DMS114 treated with DMSO at 0.1 percent for 48 hours (cell line): ENCODE results near the gene FSCN2.
A peak's percentile ranks its signal among the peaks of the same experiment; 100 is the strongest.

Experiments
- DNase-seq: peaks from one replicate; lab custom pipeline; 2025; ENCODE audit not compliant: unreplicated experiment; lab: John Stamatoyannopoulos, UW

FSCN2 gene

GRCh38 chr17:81552244-81553017 lies 24.3 kb downstream of the FSCN2 start, which contains the start of gene FAAP100:
Gene FAAP100, minus strand, starts transcription at chr17:81552353. Its CDS starts 23 bp downstream, at chr17:81552330.
- peak; percentile 68 for DNase-seq

DNA sequence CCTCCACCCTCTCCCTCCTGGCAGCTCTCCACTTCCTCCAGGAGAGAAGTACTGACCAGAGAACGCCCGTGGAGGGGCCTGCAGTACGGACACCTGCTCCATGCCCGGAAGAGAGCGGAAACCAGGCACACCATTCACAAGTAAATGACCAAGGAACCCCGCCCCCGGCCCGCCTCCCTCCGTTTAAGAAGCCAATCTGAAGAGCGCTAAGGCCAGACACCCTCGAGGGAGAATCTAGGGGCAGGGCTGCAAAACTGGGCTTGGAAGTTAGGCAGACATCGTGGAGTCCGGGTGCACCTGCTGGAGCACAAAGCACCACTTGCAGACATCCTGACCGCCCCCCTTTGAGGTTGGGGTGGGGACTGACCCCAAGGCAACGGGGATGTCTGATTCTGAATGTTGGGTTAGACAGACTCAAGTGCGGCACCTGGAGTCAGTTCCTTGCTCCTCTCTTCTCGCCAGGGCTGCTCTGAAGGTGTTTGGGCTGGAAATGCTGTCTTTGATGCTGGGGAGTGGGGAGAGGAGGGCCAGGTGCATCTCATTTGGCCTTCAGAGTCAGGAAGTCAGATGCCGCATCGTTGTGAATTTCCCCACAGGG lies 24.9 kb downstream of the FSCN2 start:
- DNase-seq, result peak; percentile 78

DNA sequence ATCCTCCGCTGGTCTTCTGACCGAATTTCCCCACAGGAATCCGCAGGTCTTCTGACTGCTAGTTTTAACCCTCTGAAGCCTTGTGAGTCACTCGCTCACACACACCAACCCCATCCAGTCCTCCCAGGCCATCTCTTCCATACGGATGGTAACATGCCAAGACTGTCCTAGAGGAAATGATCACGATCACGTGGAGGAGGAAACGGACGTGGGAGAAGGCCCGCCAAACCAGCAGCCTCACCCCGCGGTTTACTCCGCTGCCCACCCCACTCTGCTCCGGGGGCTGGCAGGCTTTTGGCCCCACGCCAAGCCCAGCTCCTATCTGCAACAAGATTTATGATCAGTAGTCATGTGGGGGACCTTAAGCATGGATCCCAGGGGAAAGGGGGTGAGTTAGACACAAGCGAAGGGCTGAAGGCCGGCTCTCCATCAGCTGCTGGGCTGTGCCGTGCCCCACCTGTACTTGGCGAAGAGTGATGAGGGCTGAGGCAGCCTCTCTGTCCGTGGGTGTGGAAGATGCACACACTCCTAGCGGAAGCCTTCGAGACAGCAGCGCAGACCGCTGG lies 25.5 kb downstream of the FSCN2 start:
- no peak for DNase-seq

- DNase-seq, result no peak
These were observed 28.1 kb downstream of the FSCN2 start for GRCh38 chr17:81556175-81556691.

DNA sequence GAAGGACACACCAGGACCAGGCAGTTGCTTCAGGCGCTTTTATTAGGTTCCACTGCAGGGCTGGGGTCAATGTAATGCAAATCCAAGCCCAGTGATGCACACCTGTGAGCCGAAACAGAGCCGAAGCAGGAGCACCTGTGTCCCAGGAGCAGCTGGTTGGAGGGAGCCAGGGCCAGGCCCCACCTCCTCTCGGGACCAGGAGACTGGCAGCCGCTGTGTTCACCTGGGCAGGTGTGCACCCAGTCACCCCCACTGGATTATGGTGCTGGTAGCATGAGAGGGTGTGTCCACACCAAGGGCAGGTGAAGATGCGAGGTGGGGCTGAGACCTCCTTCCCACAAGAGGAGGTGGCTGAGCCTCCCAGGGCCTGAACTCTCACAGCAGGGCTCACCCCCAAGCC lies 28.7 kb downstream of the FSCN2 start:
- no peak for DNase-seq

GRCh38 chr17:81557276-81558114 lies 29.3 kb downstream of the FSCN2 start:
- no peak for DNase-seq

DNA sequence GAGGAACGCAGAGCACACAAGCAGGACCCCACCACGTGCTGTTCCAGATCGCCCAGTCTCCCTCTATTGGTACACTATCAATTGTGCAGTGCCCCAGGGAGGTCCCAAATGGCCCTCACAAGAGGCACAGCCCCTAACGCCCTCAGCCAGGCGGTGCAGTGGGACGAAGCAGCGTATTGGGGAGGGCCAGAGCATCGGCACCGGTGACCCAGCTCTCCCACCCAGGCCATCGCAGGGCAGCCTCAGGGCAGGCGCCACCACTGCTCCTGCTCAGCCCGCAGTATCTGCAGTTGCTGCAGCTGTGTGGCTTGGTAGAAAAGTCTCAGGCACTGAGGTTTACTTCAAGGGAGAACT lies 29.9 kb downstream of the FSCN2 start:
- no peak for DNase-seq

DNA sequence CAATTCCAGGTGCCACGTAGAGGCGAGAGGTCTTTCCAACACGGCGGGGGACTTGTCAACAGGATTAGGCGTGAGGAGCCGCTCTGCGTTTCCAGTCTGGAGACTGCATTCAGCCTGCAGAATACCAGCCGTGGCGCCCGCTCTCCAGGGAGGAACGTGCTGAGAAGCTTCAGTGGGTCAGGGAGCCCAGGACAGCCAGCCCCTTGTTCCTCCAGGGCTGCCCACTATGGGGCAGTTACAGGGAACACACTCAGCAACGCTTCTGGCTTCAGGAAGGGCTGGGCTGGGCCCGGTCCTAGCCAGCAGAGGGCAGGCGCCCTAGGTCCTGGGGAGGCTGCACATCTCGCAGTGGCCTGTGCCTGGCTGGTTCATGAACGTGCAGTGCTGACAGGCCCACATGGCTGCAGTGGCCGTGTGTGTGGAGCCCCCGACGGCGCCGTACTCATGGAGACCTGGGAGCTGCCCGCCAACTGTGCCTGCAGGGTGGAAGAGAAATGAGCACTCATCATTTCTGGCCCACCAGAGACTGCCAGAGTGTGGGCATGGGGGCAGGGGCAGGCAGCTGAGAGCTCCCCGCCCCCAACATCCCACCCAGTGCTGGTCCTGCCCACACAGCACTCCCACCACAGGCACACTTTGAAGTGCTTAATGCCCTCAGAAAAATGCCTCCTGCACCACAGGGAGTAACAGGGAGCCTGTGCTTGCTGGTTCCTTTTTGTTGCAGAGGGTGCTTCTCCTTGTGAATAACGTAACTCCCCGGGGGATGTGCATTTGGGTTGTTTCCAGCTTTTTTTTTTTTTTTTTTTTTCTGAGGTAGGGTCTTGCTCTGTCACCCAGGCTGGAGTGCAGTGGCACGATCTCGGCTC lies 31.0 kb downstream of the FSCN2 start:
- peak; percentile 36 for DNase-seq

DNA sequence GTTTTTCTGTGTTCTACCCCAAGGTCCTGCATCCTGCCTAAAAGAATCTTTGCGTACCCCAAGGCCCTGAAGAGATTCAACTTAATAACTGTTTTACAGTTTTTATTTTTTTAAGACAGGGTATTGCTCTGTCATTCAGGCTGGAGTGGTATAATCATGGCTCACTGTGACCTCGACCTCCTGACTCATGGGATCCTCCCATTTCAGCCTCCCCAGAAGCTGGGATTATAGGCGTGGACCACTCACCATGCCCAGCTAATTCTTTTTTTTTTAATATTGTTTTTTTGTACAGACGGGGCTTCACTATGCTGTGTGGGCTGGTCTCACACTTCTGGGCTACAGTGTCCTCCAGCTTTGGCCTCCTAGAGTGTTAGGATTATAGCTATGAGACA lies 33.3 kb downstream of the FSCN2 start:
- DNase-seq, result no peak

- no peak for DNase-seq
These were observed 35.8 kb downstream of the FSCN2 start for GRCh38 chr17:81563861-81564586.

DNA sequence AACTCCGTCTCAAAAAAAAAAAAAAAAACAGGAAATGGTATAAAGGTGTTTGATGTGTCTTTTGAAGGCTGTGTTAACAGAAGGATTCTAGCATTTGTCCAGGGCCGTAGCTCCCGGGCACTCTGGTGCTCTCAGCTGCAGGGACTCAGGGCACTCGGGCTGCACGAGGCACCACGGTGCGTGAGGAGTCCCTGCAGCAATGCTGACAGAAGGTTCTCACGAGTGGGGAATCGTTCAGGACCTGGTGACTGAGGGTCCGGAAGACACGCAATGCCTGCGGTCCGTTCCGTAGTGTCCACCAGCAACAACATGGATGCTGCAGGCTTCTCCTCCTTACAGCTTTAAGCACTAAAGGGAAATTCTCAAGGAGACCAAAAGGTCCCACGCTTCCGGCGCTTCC lies 36.6 kb downstream of the FSCN2 start:
- no peak for DNase-seq

- DNase-seq, result no peak
These were observed 37.1 kb downstream of the FSCN2 start for GRCh38 chr17:81565231-81565630.

GRCh38 chr17:81566461-81567126 lies 38.4 kb downstream of the FSCN2 start:
- no peak for DNase-seq

DNA sequence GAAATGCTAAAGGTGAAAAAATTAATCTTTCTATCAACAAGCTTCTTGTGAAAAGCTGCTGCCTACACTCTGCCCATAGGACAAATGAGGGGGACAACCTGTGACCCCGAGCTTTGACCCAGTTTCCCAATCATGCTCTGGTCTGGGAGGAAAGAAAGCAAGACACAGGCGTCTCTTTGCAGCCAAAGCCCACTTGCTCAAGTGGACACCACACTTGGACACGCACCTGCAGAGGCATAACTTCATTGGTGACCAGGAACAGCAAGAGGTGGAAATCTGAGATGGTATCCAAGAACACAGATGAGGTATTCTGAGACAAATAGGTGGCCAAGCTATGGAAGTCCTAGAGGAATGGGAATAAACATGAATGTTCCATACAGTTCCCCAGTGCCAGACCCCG lies 39.0 kb downstream of the FSCN2 start:
- no peak for DNase-seq

DNA sequence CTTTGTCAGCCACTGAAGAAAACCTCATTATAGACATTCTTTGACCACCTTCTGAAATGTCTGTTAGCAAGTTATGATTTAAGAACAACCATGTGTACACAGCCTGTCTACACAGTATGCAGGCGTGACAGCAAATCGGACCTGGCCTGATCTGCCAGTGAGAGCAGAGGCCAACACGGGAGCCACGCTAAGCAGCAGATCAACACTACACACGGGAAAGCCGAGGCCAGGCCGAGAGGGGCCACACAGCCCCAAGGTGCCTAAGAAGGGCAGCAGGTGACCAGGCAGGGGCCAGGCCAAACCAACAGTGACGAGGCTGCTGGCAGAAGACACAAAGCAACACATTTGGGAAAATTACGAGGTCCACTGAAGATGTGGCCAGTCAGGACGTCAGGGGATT lies 40.2 kb downstream of the FSCN2 start:
- DNase-seq, result no peak

GRCh38 chr17:81569986-81570514 lies 41.9 kb downstream of the FSCN2 start:
- DNase-seq, result no peak

- DNase-seq, result no peak
These were observed 42.8 kb downstream of the FSCN2 start for GRCh38 chr17:81570964-81571363.

GRCh38 chr17:81572563-81573168 lies 44.5 kb downstream of the FSCN2 start:
- DNase-seq, result no peak
